GM21423 (cell line): ENCODE results near the gene GAS7.
"Not testable (repeated sequence)": the region's sequence is repeated elsewhere in the genome, so short reads cannot be mapped to it uniquely, and the experiment has no call there.

Experiments
- ATAC-seq: cut with Tn5 transposase; IDR thresholded peaks from one replicate; pipeline ENCODE4 v1.9.1; 2021; ENCODE audit warnings: mild to moderate bottlenecking, moderate library complexity; ENCODE audit not compliant: unreplicated experiment

GAS7 gene

DNA sequence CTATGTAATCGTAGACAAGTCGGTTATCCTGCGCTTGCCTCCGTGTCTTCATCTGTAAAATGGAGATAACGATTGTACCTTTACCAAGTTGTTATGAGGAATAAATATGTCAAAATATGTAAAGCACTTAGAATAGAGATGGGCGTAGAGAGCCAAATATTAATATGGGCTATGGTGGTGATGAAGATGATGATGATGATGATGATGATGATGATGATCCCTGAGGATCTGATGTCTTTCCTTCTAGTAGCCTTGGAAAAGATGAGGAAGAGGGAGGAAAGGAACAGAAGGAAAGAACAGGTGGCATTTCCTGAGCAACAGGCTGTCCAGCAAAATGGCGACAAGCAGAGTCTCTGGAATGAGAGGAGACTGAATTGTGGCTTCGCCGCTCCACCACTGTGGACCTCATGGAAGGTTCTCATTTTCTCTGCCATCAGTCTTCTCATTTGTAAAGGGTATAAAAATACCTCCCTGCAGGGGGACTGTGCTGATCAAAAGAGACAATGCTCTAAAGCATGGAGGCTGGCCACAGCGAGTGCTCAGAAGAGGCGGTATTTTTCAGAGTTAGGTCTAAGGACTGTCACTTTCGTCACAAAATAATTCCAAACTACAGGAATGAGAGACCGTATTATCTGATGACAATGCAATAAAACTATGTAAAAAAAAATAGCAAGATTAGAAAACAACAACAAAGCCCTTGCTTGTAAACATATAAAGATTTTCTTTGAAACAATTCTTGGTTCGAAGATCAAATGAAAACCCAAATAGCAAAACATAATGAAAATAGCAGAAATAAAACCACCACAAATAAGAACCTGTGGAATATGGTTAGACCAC lies 276.2 kb downstream of the GAS7 start:
- ATAC-seq, result no peak

DNA sequence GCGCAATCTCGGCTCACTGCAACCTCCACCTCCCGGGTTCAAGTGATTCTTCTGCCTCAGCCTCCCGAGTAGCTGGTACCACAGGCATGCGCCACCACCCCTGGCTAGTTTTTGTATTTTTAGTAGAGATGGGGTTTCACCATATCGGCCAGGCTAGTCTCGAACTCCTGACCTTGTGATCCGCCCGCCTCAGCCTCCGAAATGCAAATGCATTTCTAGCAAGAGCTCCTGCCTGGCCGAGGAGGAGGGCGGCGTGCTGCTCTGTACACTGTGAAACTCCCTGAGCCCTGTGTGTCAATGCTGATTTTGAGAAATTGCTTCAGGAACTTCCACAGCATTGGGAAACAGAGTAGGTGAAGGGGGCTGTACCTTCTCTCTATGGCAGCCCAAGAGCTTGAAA lies 277.2 kb downstream of the GAS7 start:
- not testable (repeated sequence) for ATAC-seq

DNA sequence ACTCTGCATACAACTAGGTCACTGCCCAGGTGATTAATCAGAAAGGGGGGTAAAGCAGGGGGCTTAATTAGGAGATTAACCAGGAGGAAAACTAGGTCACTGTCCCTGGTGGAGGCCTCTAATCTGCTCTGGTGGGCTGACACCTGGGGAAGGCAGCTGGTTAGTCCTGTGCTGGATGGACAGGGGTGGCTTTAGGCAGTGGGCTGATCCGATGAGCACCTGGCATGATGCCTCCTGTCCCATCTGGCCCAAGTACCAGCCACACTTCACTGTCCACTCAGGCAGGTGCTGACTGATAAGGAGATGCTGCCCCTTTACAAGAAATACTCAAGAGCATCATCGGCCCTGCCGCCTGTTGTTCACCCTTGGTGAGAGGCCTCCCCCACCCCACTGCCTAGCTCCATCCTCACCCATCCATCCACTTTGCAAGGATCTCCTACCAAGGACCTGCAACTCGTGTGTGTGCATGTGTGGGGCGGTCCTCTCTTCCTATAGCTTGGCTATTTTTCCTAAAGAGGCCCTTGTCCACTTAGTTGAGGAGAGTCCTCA lies 279.5 kb downstream of the GAS7 start:
- ATAC-seq, result no peak

DNA sequence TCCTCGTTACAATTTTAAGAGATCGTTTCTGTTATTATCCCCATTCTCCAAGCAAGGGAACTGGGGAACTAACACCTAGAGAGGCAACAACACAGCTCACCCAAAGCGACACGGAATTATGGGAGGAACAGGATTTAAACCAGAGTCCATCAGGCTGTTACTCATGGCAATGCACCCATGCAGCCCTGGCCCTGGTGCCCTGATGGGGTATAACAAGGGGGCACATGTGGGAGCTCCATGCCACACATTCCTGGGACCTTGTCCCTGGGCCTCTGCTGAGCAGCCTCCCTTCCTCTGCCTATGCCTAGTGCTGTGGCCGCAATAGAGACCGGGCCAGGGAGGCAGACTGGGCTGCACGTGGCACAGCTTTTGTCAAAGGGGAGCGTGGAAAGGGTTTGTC lies 280.1 kb downstream of the GAS7 start:
- no peak for ATAC-seq

DNA sequence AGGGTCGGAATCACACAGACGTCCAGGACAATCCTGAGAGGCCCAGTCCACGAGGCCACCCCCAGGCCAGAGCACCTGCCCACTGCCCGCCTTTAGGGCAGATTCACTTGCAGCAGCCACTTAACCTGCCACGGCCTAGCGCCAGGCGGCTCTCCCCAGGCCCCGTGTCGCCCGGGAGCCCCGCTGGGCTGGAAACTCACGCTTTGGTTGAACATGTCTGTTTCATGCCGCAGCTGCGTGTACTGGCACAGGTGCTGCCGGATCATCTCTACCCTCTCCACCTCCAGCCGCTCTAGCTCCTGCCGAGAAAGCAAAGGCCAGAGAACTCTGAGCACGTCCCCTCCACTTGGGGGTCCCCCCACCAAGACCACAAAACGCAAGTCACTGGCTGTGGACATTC lies 280.6 kb downstream of the GAS7 start:
- no peak for ATAC-seq

DNA sequence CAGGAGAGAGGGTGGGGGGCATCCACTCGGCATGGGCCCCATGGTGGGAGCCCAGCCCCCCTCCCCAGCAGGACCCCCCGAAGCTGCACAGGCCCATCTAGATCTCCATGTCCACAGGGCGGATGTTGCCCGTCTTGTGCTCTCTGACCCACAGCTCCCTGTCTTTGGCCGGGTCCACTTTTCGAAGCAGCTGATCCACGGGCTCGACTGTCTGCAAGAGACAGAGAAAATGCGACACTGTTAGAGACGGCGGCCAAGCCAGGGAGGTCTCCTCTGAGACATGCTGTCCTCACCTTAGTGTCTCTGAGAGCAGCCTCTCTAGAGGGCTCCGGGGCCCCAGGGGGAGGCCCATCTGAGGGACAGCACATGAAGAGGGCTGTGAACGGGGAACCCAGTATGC lies 281.3 kb downstream of the GAS7 start:
- ATAC-seq, result no peak

DNA sequence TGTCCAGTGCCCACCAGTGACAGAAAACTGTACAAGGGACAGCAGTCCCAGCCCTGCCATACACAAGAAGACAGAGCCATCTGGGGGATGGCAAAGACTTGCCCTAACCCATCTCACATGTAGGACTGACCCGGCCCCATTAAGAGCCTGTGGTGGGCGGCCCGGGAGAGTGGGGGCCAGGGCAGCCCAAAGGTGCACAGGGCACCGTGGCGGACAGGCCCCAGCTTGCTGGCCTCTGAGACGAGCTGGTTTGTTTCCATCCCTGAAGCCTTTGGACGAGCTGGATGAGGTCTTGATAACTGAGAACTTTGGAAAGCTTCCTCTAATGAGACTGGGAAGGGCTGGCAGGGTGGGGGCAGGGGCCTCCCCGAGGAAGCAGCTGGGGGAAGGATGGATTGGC lies 282.3 kb downstream of the GAS7 start:
- no peak for ATAC-seq

DNA sequence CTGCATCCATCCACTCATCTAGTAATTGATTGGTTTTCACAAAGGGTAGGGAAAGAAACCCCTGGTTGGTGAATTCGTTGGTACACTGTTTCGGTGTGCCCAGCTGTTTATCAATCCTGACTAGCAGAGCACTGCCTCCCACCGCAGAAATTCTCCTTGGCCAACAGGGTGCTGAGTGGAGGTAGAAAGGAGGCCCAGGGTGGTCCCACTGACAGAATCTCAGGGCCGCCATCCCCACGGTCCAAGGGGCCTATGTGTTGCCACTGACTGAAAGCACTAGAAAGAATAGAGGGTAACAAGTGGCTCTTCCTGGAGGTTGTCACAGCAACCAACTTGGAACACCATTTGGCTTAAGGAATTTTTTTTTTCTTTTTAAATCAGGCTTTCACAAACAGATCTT lies 284.9 kb downstream of the GAS7 start:
- no peak for ATAC-seq

DNA sequence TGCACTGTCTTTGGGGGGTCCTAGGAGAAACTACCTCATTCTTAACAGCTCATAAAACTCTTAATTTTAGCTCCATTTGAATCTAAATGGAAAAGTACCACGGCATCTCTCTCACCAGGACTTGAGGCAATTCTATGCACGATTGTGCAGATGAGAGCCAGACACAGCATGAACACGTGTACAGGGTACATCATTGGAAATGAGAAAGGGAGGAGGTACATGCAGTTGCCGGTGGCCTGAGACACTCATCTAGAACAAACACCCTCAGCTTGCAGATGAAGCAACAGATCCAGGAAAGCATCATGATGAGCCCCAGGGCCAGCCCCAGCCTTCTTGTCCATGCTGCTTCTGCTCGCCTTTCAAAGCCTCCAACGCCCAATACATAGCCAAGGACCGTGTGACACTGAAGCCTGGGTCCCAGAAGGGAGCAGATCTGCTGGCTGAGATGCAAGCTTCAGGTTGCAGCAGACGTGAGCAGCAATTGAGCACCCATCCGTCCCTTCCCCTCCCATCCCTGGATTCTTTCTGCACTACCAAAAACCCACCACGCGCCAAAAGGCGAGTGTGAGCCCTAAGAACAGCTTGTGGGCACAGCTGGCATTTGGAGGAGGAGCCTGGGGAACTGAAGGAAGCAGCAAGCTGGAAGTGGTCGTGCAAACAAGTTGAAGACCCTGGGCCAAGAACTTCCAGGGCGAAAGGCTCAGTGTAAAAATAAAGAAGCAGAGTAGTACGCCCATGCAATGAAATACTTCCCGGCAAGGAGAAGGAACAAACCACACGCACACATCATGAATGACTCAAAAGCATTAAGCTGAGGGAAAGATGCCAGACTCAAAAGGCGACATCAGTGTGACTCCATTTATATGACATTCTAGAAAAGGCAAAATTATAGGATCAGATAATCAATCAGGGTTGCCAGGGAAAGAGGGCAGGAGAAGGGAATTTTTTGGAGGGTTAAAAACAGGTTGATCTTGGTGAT lies 286.0 kb downstream of the GAS7 start:
- no peak for ATAC-seq

DNA sequence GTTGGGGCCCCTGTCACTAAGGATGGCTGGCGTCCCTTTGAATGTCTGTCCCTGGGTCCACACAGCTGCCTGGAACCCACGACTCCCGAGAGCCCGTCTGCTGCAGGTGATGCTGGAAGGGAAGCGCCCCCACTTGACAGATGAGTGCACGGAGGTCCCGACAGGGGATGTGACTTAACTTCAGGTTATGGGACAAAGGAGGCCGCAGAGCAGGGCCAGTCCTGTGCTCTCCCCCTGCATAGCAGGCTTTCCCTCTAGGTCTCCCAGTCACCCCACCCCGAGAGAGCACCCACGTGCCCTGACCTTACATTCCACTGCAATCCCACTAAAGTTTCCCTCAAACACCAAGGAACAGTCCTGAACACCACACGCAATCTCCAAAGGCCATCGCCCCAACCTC lies 287.3 kb downstream of the GAS7 start:
- no peak for ATAC-seq

DNA sequence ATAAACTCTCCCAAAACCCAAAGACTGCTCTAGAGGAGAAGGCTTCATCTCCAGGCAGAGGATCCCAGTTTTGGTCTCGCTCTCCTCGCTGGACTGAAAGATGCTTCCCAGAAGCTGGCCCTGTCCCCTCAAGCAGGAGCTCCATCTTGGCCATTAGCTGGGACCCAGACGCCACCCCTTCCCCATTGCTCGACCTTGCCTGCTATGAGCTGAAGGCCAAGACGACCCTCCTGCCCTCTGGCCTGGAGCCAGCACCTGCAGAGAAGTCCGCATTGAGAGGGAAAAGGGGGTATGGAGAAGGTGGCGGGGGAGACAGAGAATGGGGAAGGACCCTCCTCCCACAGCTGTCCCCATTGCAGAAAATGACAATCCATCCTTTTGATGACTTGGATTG lies 289.8 kb downstream of the GAS7 start:
- no peak for ATAC-seq

DNA sequence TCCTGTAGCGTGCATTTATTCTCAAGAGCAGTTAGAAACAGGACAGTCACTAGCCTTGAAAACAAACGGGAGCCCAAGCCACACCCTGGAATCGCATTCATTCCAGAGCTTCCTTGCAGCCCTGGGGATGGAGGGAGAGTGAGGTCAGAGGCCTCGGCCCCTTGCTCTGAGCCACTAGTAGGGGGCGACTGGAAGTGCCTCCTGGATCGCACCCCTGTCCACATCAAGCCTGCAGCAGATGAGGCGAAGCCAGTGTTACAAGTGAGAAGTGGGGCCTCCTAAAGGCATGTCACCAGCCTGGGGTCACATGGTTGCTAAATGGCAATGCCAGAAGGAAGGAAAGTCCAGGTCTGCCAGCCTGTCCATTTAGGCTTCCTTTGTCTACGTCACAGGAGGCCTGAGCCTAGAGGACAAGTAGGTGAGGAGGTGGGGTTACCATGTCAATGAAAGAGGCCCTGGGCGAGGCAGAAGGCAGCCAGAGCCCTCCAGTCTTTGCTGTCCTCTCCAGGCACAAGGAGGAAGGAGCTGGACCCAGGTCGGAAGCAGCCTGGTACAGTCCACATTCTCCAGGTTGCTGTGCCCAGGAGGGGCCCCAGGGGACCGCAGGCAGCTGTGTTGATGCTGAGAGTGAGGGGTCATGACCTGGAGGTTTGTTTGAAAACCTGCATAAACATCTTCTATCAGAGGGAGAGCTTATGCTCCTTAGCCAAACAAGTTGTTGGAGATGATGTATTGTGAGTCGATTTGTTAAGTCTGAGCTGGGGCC lies 290.3 kb downstream of the GAS7 start:
- no peak for ATAC-seq

DNA sequence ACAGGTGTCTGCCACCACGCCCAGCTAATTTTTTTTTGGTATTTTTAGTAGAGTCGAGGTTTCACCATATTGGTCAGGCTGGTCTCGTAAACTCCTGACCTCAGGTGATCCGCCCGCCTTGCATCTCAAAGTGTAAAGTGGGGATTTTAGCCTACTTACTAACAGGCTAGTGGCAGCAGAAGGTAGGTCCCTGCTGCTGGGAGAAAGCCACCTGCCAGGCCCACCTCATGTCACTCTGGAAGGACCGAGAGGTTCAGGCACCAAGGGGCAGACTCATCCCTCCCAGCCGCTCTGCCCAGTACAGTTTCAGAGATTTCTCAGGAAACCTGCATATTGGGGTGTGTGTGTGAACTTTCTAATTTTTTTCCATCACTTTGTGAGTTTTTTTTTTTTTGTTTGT lies 291.3 kb downstream of the GAS7 start:
- ATAC-seq, result no peak

DNA sequence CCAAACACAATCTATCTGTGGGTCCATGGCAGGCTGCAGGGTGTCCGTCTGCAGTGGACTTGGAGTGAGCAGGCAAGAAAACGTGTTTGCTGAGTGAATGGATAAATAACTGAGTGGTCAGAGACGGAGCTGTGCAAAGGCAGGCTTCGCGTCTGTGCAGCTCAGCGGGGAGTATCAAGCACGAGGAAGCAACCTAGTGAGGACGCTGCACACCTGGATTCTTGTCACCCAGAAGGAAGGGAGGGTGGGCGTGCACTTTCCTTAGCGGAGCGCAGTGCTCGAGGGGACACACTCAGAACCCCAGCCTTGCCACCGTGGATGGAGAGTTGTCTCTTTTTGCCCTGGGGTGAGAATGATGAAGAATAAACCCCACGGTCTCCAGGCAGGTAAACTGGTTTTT lies 291.8 kb downstream of the GAS7 start:
- no peak for ATAC-seq

DNA sequence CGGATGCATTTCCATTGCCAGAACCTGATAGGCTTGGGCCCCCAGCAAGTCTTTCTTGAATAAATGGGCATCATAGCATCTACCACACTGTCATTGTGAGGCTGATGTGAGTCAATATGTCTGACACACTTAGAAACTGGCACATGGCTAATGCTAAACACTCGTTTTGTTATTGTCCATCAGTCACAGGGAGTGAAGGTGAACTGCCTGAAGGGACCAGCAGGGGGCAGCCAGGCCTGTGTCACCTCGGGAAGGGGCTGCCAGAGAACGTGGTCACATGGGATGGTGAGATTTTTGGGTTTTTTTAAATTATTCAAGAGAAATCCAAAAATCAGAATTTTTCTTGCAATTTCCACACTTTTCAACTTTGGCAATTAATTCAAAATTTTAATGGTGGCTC lies 292.5 kb downstream of the GAS7 start:
- no peak for ATAC-seq

DNA sequence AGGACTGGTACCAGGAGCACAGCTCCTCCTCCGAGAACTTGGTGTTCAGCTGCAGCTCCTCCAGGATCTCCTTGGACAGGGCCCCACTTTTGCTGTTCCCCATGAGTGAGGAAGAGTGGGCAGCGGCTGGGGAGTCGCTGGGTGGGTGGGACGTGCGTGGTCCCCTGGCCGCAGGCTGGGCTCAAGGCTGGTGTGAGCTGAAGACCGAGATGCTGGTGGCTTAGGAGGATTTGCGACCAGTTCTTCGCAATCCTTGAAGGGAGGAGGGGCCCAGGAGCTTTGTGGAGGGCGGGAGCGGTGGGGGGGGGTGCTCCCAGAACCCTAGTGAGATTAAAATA lies 293.4 kb downstream of the GAS7 start, which contains the start of gene RCVRN:
RCVRN (minus strand) TSS at position 194 of the 338 bp plus-strand sequence; CDS start at position 103, 91 bp downstream.
- no peak for ATAC-seq

DNA sequence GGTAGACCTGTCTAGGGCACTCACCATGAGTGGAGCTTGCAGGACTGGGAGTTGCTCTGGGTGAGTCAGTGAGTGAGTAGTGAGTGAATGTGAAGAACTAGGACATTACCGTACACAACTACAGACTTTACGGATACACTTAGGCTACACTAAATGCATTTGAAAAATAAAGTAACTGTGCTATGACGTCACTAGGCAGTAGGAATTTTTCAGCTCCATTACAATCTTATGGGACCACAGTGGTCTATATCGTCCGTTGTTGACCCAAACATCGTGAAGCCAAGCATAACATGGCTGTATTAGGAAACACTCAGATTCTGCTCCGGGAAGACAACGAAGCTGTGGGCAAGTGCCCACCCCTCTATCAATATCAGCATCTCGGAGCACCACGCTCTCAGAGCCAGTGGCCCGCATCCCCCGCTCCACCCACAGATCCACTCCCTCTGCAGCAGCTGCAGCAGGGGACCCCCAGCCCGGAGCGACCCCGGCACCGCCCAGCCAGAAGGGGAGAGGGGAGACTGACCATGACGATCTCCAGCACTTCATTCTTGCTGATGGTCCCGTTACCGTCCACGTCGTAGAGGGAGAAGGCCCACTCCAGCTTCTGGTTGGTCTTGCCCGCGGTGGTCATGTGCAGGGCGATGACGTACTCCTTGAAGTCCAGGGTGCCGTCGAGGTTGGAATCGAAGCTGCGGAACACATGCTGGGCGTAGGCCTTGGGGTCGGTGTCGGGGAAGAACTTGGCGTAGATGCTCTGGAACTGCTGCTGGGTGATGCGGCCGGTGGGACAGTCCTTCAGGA lies 293.9 kb downstream of the GAS7 start:
- ATAC-seq, result no peak

DNA sequence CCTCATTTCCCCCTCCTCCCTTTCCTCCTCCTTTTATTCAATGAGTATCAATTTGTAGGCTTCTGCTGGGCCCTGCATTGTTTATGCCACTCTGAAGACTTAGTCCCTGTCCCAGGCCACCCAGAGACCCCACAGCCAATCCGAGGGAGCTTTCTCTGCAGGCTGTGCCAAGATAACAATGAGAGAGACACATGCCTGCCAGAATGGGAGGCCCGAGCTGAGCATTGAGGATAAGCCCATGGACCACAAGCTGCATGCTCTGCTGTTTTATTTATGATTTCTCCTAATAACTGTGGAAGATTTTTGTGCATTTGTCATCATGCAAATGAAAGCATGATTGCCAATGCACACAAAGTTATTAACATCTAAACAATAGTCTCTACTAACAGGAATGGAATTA lies 296.3 kb downstream of the GAS7 start:
- no peak for ATAC-seq

DNA sequence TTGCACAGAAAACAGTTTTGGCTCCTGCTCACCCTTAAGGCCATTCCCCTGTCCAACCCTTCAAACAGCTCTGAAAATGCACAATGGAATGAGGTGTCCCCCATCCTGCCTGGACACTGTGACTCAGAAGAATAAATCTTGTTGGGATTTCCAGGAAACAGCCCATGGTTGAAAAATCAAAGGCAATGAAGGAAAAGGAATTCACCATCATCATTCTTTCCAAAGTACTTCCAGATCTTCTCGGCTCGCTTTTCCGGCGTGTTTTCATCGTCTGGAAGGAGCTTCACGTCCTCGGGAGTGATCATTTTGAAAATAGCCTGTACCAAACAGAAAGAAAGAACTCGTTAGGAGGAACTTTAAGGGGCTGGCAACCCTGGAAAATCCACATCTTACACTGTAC lies 297.6 kb downstream of the GAS7 start:
- ATAC-seq, result no peak

DNA sequence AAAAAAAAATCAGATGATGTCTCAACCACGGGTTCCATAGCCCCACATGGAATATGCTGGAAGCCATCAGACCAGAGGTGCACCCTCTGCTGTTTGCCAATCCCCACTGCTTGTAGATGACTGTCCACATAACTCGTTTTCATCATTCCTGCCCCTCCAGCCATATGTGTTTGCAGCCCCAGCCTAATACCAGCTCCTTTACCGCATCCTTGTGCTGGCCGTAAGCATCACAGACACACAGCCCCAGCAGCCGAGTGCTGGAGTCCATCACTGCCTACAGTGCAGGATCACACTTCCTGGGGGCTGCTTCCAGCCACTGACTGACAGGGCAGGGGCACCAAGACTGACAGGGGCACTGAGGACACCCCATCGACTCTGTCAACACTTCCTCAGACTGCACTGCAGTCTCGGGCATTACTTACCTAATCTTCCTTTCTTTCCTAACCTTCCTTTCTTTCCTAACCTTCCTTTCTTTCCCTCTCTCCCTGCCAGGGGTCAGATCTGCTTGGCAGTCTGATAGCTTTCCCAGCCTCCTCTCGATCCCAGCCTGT lies 298.3 kb downstream of the GAS7 start:
- ATAC-seq, result no peak
